HG03460 (cell line): ENCODE measurements around the gene MAN2C1.
"Not testable (repeated sequence)": the region's sequence is repeated elsewhere in the genome, so short reads cannot be mapped to it uniquely, and the experiment has no call there.

Experiments
- ATAC-seq: cut with Tn5 transposase; IDR thresholded peaks from one replicate; pipeline ENCODE4 v1.9.1; 2021; ENCODE audit not compliant: unreplicated experiment

MAN2C1 gene

DNA sequence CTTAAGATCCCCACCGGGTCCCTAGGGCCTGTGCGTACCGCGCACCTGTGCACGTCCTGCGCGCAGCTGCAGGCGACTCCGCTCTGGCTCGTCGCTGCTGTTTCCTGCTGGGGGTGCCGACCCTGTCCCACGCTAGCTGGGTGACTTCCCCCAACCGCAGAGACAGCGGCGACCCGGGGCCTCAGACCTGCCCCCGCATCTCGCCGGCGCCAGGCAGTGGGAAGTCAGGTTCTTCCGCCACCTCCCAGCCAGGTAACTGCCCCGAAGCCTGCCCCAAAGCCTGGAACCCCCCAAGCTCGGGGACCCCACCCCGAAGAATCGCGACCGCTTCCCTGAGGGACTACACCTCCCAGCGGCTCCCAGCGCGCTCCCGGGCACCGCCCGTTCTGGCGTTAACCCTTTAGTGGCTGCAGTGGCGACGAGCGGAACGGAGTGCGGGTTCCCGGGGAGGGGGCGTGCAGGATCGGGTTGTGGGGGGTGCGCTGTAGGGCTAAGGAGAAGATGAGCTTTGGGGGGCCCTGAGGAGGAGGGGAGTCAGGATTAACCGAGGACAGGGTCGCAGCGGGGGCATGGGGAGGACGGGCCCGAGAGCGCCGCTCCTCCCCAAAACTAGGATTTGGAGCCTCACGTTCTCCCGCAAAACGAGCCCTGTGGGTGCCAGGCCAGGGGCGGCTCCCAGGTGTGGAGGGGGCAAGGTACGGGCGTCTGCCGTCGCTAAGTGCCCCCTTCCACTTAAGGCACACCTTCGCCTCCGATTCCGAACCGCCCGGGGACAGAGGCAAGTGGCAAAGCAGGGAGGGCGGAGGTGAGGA, 21.0 kb downstream of the MAN2C1 start:
- no peak for ATAC-seq

DNA sequence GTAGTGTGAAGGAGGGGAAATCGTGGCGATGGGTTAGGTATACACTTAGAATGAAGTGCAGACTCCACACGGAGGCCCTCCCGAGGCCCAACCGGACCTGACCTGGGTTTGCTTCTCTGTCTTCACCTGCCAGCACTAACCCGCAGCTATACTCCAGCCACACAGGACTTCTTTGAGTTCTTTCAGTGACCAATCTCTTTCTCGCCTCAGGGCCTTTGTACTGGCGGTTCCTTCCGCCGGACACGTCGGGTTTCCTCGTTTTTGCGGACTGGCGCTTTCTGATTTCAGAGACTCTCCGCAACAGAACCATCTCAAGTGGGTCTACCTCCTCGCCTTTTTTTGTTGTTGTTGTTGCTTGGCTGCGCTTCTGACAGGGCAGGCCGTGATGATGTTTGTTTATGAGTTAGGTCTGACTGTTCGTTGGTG, 21.6 kb downstream of the MAN2C1 start, which contains the start of gene NEIL1:
TSS of gene NEIL1 (plus strand) at position 244 of the 426 bp plus-strand sequence. CDS start 1,867 bp downstream, outside the sequence.
- no peak for ATAC-seq

DNA sequence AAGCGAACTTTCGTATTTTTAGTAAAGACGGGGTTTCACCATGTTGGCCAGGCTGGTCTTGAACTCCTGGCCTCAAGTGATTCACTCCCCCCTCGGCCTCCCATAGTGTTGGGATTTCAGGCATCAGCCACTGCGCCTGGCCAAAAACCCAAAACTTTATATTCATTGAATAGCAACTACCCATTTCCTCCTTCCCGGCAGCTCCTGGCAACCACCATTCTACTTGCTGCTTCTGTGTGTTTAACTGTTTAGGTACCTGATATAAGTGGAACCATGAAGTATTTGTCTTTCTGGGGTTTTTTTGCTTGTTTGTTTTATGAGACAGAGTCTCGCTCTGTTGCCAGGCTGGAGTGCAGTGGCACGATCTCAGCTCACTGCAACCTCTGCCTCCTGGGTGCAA, 24.5 kb downstream of the MAN2C1 start:
- ATAC-seq, result not testable (repeated sequence)

DNA sequence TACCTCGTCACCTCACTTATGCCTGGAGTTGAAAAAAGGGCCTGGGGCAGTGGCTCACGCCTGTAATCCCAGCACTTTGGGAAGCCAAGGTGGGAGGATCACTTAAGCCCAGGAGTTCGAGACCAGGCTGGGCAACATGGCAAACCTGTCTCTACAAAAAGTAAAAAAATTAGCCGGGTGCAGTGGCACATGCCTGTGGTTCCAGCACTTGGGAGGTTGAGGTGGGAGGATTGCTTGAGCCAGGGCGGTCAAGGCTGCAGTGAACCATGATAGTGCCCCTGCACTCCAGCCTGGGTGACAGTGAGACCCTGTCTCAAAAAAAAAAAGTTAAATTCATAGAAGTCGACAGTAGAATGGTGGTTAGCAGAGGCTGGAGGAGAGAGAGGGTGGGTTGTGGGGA, 26.2 kb downstream of the MAN2C1 start:
- ATAC-seq, result no peak

DNA sequence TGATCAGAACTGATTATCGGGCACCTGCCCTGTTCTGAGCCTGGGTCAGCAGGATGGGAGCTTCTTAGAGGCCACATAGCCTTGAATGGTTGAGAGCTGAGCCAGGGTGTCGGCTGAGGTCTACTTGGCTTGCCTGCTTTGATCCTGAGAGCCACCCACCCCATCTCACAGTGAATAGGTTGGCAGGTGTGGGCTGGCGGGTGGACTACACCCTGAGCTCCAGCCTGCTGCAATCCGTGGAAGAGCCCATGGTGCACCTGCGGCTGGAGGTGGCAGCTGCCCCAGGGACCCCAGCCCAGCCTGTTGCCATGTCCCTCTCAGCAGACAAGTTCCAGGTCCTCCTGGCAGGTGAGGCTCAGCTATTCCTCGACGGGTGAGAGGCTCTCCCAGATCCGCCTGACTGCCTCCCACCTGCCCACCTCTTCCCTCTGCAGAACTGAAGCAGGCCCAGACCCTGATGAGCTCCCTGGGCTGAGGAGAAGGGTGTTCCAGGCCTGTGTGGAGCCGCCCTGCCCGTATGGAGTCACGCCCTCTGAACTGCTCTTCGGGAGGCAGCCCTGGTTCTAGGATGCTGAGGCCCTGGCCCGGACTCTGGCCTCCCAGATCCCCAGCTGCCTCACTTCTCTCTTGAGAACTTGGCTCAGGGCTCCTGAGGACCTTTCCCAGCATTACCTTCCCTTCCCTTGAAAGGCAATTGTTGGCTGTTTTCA, 28.7 kb downstream of the MAN2C1 start:
- no peak for ATAC-seq

DNA sequence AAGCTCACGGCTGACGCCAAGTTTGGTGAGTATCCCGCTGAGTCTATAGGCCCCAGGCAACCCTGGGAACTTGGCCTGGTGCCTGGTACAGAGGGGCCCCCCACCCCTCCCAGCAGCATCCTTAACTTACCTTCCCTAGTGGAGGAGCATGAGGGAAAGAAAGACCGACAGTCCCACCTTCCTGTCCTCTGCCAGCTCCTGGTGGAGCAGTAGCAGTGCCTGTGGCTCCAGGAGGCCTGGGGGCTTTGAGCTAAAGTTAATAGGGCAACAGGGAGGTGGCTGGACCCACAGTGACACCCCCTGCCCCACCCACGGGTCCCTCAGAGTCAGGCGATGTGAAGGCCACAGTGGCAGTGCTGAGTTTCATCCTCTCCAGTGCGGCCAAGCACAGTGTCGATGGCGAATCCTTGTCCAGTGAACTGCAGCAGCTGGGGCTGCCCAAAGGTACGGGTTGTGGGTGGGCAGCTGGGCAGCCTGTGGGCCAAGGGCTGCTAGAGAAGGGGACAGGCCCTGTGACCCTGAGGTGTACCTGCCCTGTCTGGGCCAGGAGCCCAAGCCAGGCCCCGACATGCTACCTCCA, 29.7 kb downstream of the MAN2C1 start:
- no peak for ATAC-seq

DNA sequence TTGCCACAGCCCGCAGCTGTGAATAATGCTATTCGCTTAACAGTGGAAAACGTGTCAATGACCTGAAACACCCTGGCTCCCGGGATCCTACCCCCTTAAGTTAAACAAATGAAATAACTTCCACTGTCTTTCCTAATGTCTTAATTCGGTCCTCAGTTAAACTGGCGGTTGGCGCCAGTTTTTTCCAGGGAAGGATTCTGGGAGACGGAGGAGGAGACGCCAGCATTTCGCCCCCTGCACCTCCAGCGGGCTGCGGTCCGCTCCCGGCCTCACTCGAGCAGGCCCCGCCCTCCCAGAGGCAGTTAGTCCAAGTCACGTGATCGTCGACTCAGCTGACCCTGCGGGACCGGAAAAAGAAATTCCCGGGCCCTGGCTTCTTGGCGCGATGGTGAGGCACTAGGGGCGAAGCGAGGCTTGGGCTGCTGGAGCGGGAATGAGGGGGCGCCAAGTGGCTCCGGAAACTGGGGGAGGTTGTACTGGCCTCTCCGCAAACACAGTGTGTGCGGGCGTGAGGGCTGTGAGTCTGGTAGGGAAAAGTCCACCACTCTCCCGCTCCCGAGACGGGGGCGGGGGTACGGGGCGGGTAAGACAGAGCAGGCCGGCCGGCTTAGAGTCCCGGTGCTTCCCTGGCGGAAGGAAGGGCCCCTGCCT, 32.6 kb downstream of the MAN2C1 start, which contains the start of gene COMMD4:
TSS of gene COMMD4 (plus strand) at position 359 of the 651 bp plus-strand sequence. CDS start at position 386, 27 bp downstream.
- peak; percentile 46 for ATAC-seq

DNA sequence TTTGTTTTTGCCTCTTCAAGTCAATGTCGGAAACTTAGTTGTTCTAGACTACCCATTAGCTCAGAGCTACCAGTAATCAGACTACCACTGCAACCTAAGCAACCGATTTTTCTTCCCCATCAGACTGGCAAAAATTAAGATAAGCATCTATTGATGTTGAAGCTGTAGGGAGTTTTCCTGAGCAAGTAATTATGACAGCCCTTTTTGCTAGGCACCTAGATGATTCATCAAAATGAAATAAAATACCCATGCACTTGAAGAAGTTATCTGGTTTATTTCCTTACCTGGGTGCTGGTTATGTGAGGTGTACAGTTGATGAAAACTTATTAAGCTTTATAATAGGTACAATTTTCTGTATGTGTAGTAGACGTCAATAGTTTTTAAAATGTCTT, 33.1 kb downstream of the MAN2C1 start:
- ATAC-seq, result no peak

DNA sequence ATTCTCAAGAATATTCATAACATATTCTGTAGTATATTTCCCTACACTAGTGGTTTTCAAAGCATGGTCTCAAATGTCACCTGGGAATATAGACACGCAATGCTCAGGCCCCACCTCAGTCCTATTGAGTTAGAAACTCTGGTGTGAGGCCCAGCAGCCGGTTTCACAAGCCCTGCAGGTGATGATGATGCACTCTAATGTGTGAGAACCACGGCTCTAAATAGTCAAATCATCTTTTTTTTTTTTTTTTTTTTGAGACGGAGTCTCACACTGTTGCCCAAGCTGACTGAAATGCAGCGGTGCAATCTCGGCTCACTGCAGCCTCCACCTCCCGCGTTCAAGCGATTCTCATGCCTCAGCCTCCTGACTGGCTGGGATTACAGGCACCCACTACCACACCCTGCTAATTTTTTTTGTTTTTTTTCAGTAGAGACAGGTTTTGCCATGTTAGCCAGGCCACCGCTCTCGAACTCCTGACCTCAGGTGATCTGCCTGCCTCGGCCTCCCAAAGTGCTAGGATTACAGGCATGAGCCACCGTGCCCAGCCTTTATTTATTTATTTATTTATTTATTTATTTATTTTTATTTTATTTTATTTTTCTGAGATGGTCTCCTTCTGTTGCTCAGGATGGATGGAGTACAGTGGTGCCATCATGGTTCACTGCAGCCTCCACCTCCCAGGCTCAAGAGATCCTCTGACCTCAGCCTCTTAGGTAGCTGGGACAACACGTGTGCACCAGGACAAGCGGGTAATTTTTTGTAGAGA, 34.6 kb downstream of the MAN2C1 start:
- ATAC-seq, result not testable (repeated sequence)

DNA sequence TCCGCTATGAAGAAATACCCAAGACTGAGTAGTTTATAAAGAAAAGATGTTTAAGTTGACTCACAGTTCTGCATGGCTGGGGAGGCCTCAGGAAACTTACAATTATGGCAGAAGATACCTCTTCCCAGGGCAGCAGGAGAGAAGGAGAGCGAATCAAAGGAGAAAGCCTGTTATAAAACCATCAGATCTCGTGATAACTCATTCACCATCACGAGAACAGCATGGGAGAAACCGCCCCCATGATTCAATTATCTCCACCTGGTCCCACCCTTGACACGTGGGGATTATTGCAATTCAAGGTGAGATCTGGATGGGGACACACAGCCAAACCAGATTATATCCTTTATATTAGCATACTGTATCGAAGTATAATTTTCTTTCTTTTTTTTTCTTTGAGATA, 36.3 kb downstream of the MAN2C1 start:
- not testable (repeated sequence) for ATAC-seq

DNA sequence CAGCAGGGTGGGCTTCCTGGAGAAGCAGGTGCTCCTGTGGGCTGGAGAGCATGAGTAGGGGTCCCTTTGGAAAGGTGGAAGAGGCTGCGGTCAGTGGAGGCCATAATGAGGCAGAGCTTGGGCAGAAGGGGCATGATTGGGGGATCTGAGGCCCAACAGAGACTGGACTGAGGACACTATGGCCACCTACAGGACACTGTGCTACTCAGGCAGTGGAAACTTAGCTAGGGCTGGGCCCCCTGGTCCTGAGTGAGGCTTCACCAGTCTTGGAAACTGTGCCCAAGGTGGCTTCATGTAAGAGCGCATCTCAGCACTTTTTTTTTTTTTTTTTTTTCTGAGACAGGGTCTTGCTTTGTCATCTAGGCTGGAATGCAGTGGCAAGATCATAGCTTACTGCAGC, 38.8 kb downstream of the MAN2C1 start:
- no peak for ATAC-seq

DNA sequence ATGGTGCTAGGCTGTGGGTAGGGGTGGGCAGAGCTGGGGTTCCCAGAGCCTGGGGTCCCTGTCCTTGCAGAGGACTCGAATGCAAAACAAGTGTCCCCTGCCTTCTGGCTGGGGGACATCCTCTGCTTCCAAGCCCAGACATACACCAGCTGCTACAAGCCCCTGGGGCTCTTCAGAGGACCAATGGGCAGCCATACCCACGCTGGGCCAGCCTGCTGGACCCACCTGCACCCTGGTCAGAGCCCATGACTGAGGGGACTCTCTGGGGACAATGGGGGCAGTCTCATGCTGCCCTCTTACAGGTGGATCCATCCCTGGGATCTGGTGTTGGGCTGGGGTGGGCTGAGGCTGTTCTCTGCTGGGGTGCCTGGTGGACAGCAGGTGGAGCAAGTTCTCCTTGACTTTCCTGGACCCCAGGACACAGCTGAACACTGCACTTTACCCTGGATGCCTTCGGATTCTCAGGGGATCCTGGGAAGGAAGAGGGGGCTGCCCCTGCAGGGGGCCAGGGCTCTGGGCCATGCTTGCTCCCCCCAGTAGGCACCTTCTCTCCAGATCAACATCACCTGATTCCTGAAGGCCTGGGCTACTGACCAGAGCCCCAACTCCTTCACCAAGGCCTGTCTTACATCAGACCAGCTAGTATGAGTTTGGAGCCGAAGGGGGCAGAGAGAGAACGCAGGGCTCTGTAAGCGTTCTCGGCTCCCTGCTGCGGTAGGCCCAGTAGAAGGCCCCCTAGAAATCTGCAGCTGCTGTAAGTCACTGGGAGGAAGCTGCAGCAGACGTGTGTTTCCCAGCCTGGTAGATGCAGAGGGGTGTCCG, 39.7 kb downstream of the MAN2C1 start:
- ATAC-seq, result no peak

DNA sequence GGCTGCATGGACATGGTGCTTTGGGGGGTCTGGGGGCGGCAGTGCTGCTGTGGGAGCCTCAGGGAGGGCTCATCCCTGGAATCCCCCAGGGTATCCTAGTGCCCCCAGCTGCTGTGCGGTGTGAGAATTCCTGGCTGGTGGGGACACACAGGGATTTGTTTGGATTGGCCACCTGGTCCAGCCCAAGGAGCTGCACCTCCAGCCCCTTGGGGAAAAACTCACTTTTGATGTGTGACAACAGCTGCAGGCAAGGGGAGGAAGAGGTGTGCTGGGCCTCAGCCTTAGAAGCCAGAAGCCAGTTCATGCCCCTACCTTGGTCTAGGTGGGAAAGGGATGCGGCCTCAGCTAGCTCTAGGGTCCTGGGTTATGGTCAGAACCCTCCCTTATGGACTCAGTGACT, 40.9 kb downstream of the MAN2C1 start:
- ATAC-seq, result no peak

DNA sequence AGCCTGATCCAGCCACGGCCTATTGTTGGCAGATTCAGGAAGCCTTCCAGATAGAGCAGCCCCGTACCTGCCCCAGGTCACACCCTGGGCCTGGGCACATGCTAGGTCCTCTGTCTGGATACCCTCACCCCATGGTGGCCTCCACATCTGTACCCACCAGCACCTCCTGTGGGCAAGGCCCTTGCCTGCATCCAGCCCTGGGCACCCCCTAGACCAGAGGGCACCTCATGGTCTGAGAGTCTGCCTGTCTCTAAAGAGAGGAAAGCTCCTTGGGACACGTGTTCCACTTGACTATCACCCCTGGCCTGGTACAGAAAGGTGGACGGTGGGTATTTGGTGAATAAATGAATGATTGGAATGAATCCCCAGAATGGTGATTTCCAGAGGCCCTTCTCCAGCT, 41.4 kb downstream of the MAN2C1 start:
- no peak for ATAC-seq

DNA sequence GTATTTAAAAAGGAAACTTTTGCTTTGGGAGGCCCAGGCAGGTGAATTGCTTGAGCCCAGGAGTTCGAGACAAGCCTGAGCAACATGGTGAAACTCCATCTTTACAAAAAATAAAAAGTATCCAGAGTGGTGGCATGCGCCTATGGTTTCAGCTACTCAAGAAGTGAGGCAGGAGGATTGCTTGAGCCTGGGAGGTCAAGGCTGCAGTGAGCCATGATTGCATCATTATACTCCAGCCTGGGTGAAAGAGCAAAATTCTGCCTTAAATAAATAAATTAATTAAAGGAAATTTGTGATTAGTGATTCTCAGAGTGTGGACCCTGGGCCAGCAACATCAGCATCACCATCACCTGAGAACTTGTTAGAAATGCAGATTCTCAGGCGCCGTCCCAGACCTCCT, 42.5 kb downstream of the MAN2C1 start:
- no peak for ATAC-seq

DNA sequence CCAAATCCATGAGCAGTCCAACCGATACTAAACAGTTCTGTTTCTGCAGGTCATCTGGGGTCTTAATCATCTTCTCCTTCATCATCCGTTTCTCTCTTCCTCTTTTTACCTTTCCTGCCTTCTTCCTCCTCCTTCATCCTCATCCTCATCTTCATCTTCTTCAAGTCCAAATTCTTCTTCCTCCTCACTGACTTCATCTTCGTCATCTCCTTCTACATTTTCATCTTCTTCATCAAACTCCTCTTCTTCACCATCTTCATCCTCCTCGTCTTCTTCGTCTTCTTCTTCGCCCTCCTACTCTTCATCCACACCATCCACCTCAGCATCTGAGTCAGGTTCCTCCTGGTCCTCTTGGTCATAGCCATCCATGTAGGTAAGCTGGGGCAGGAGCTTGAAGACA, 46.7 kb downstream of the MAN2C1 start:
- ATAC-seq, result no peak

DNA sequence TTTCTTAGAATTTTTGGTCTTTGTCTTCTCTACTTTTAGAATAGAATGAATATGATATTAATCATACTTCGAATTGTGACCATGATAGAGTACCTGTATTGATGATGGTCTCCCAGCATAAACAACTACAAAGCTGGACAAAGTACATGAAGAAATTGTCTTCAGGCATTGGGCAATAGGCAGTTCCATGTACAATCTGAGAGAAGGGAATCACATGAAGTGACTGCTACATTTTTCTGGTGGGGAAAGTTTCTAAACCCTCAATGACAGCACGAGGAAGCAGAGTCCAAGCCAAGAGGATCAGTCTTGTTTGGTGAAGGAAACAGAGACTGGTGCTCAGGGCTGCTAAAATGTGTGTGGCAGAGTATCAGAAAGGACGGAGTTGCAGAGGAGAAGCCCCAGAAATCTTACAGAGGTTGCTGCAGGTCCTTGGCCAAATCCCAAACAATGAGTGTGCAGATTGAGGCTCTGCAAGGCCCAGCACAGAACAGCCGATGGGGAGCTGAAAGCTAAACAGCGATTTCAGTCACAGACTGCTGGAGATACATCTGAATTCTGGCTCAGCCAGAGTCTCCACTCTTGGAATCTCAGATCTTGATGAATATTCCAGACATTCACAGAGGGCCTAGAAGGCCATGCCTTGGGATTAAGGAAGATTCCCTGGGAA, 49.0 kb downstream of the MAN2C1 start:
- ATAC-seq, result not testable (repeated sequence)

DNA sequence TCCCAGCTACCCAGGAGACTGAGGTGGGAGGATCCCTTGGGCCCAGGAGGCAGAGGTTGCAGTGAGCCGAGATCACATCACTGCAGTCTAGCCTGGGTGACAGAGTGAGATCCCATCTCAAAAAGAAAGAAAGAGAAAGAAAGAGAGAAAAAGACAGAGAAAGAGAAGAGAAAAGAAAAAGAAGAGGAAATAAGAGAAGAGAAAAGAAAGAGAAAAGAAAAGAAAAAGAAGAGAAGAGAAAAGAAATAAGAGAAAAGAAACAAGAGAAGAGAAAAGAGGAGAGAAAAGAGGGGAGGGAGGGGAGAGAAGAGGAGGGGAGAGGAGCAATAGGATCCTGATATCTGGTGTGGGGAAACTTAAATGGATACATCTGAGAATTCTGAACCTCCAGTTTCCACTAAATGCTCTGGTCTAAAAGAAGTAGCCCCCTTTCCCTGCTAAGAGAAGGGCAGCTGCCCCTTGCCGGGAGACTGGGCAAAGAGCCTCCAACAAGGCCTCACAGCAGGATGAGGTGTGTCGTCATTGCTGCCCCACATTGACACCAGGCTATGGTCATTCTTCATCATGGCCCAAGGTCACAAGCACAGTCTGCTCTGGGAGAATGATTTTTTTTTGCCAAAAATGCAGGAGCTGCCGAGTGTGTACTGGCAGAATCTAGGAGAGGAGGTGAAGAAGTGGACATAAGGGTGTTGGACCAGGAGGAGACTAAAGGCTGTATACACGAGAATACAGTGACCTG, 53.7 kb downstream of the MAN2C1 start:
- no peak for ATAC-seq
